Pulmonary artery endothelial cell (primary cell): ENCODE data around the gene ARGLU1. TPM values are rescaled to one million over a fixed set of nuclear protein-coding genes. Genes with fewer than 3 reads are reported as not detected.

Source experiments
- DNase-seq: peaks from one replicate; pipeline ENCODE4 v3.0.0-alpha.2; 2011; ENCODE audit warnings: low read depth, low spot score
- total RNA-seq: library from RNA; depleted of rRNA; stranded (reverse); fragments of >200 nt; gene quantifications from 2 replicates; pipeline ENCODE4 v1.2.3, GENCODE V29; 2014

The ARGLU1 gene
- total RNA-seq, 1 donor from 2014 or later = 44.9 TPM

- DNase-seq = no peak
Measured at GRCh38 chr13:106526738-106527444, 41.0 kb downstream of the ARGLU1 start.

- no peak for DNase-seq
Measured at GRCh38 chr13:106525865-106526264, 42.1 kb downstream of the ARGLU1 start.

DNA sequence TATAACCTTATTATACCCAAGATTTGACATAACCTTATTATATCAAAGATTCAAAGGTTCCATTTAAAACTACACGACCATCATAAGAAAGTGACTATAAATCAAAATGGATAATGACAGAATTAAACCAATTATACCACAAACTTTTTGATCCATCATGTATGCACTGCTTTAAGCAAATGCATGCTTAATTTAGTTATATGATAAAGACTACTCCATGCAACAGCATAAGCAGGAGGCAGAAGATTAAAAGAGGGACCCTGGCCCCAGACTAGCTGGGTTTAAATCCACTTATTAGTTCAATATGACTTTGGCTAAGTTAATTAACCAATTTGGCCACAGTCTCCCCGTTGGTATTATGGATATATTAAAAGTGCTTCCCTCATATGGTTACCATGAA is 43.8 kb downstream of the ARGLU1 start:
- no peak for DNase-seq

DNA sequence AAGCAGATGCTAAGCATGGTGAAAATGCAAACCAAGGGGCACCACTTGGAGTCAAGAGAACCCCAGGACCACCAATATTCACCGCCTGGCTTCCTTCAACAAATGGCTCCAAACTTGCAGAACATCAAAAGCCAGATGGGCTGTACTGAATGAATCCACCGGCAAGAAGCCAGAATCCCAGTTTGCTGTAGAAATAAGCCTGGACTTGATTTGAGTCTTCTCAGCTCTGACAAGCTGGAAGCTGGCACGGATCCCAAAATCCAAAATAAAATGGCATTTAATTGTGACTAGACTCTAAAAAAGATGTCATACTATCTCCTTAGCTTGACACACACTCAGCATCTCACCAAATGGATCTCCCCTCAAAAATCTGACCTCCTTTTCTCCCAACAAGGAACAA is 44.4 kb downstream of the ARGLU1 start:
- no peak for DNase-seq

- no peak for DNase-seq
Measured at GRCh38 chr13:106522898-106523525, 44.9 kb downstream of the ARGLU1 start.

- no peak for DNase-seq
Measured at GRCh38 chr13:106522112-106522705, 45.7 kb downstream of the ARGLU1 start.

DNA sequence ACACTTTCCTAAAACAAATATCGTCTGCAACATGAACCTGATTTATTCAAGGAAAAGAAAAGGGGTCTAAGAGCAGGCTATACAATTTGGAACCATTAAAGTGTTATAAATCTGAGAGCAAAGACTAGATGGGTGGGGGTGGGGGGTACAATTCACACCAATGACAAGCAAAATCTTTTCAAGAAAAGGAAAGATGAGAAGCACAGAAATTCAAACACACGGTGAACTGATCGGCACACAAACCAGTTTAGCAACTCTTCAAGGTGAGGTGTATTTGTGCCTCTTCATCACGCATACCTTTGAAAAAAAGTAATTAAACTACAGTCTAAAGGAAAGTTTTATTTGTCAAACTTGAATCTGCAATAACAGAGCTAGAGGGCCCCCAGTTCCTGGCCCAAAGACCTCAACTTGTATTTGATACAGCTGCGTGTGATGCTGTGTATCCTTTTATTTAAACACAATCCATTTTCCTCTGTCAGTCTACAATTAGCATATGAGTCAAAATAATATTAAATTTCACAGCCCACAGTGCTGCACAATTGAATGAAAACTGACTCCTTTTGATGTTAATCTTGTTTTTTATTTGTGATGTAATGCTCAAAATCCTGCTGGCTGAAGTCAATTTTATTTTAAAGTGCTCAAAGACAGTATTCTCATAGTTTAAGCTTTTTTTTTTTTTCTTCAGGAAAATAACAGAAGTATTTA is 46.7 kb downstream of the ARGLU1 start:
- no peak for DNase-seq

GRCh38 chr13:106520251-106521054 is 47.5 kb downstream of the ARGLU1 start:
- DNase-seq = no peak

DNA sequence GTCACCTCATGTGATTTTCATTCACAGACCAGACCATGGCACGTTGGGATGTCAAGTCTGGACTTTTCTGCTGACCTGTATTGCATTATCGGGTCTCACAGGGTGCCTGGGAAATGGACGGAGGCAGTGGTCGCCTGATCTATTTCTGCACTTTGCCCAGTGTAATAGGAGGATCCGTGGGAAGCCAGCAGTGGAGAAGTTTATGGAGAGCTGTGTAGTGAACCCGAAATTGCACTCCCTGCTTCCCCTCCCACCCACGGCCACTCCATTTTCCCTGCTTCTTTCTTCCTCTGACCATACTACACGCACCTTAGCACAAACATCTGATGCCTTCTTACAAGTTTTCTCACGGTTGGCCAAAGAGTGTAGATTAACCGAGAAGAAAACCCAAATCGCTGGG is 49.4 kb downstream of the ARGLU1 start:
- DNase-seq = no peak

DNA sequence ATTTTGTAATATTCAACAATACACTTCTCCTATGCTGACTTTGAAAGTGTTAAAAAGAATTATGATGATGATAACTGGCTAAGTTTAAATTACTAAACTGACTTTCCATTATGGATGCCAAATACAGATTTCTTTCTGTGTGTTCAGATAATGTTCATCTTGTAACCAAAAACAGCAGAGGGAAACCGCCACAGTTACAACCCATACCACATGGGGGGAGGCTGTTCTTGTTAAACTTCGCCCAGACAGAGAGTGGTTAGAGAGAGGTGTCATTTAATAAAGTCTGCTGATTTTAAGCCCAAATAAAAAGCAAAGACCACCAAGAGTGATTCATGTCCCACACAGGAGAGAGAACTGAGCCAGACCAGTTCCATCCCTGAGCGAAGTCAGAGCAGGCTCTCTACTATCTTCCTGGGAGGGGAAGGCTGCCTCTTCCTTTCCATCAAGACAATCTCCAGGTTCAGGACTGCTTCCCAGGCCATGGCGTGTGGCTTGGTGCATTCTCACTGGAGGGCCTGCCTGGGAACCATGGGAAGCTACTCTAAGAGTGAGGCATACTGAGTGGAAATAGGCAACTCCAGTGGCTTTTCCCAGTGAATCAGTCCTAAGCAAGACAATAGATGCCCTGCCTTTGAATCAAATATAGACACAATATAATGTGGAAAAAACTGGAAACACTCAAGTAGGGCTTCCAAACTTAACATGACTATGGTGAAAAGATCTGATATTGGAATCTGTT is 50.7 kb downstream of the ARGLU1 start:
- DNase-seq = no peak

DNA sequence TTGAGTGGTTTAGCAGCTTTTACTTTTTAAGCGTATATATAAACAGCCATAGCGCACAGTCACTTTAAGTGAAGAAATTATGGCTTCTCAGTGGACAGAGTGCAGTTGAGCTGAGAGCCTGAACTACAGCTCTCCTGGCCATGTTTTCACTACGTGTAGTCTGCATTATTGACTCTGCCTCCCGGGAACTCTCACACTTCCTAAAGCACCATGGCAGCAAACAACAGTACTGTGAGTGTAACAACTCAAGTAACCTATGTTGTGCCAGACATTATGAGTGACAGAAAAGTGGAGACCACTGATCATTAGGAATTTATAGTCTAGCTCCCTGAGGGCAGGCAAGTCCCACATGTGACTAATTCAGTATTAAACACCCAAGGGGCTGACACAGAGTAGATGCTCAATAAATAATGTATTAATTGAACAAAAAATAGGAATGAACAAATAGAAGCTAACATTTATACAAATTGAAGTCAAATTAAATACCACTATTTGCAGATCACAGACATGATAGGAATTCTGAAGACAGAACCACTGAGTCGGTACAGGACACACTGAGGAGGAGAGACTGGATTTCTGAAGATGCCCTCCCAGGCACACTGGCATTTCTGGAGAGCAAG is 52.2 kb downstream of the ARGLU1 start:
- no peak for DNase-seq

DNA sequence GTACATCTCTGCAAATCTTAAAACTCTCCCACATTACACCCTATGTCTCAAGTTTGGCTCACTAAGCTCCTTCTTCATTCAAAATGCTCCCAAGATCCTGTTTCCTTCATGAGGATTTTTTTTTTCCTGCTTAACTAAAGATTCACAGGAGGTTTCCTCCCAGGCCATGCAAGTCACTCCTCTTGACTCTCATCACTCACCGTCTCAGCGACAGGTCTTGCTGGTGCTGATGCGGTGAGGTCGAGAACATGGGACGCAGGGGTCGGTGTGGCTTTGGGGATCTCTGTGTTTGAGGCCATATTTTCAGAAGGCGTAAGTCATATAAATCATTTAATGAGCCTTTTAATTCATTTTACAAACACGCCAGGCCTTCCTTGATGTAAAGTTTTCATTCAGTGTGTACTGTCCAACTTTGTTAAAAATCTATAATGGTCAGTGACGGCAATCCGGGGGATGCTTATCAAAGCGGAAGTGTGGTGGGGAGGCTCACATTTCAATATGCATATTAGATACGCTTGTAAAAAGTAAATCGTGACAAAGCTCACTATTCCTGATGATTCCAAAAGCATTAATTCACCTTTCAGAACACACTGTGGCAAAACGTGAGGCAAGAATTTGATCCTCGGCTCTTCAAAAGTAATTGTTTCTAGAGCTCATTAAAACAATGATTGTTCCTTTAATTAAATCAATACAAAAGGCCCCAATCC is 52.9 kb downstream of the ARGLU1 start:
- no peak for DNase-seq

DNA sequence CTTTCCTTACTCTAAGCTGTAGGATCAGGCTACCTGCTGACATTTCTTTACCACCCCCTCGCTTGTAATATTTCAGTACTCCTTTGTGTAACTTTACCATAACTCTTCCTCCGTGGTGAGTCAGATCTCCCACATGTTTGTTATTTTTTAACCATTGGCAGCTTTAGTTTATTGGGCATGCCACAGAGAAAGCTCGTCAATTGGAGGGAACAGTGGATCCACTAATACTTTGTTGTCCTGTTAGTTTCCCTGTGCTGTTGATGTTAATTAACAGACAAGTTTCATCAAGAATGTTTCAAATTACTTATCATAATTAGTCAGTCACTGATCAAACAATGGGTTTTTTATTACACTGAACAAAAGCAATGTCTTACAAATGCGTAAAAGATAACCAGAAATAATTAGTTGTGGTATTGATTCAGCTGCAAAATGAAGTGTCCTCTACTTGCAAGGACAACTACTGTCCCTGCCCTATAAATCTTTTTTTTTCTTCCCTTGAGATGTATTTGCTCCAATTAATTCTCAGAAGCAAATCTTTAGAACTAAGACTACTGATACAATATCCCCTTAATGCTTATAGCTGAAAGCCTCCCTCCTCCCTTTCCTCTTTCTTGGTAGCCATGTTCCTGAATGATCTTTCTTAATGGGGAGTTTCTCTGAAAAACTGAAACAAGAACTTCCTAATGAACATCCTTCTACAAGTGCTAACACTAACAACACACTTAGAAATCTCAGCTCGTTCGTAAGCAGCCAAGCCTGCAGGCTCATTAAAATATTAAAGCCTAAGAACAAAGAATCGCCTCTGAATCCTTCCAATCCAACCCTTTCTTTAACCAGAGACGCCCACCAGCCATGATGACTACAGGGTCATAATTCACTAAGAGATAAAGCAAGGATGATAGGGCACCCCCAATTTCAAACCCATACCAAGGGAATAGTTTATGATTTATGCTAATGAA is 54.6 kb downstream of the ARGLU1 start:
- no peak for DNase-seq

DNA sequence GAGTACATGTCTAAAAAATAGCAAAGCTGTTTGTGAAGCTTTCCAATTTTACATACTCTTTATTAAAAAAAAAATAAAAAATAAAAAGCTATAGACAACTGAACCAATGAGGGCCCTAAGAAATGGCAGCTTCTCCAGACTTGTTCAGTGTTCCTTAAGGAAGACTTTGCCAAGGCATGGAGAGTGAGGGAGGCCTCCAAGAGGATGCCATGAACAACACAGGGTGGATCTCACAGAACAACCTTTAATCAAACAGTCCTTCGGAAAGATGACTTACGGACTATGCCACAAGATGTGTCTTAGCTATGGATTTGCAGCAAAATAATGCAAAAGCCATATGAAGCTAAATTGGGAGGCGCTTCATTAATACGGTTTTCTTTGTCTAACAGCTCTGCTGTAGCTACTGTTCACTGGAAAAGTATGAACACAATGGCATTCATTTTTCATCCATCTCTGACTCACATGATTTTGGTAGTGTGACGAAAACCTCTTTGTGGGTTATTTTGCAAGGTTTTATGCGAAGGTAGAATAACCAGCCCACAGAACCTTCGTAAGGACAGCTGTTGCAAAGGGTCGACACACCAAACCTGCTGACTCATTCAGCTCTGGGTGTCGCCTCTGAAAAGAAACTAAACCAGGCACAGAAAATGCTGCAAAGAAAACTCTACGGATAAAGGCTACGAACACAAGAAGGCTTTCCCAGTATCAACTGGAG is 60.2 kb downstream of the ARGLU1 start:
- DNase-seq = no peak

DNA sequence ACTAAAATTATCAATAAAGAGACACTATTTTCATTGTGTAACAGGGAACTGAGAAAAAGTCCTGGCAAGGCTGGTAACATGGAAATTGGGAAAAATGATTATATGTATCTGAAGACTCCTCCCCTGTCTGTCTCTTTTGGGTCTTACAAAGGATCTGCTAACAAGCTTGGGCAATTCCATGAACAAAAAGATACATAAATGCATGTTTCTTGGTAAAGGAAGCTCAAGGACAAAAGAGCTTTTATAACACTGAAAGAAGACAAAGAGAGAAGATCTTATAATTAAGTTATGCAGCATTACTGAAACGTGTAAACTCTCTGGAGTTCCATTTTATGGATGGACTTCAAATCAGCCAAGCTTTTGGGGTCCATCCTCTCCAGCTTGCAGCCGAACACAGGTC is 61.7 kb downstream of the ARGLU1 start:
- no peak for DNase-seq

DNA sequence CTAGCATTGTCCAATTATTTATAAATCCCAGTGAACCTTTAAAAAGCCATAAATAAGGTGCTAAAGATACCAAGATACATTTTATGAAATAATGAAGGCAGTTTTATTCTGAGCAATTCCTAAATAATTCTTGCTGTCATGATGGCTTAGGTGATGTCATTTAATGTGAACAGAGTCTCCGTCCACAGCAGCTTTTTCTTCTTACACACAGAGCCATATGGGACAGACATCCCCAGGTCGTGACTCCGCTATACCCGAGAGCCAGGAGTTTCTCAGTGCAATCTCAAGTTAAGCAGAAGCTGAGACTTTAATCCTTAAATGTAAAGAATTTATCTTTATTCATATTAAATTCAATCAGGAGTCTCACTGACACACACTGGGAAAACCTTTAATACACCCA is 62.2 kb downstream of the ARGLU1 start:
- DNase-seq = no peak

DNA sequence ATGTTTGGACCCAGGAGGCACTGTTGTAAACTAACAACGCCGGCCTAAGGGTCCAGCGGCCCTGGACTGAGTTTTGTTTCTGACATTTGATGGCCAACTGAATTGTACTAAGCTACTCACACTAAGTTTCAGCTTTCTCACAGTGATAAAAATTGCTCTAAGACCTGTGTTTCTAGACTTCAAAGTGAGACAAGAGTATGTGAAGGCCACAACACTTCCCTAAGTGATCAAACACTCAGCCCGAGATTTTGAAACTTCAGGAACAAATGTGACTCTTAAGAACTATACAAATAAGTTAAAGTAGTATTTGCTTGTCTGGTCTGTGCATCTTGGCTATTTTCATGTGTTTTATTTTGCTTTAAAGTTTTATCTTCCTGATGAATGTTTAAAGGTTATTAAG is 62.6 kb downstream of the ARGLU1 start:
- DNase-seq = no peak
